ENCODE data around the gene GARIN1A.
"Not testable (repeated sequence)": the region's sequence is repeated elsewhere in the genome, so short reads cannot be mapped to it uniquely, and the experiment has no call there.

GARIN1A gene

DNA sequence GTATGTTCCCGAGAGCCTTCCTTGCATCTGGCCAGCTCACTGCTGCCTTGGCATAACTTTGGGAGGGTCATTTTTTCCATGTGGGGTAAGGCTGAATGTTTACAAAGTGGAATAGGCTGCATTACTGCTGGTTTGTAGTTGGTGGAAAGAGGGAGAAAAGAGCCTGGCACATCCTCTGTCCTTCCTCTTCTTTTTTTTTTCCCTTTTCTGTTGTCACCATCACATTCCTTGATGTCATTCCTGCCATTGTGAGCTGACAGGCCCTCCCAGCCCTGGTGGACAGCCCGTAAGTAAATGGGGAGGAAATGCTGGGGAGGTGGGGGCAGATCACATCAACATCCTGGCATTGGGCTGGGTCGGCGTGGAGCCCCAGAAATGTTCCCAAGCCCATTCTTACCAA, at the start of gene GARIN1A:
TSS of gene GARIN1A (plus strand) at position 301 of the 400 bp plus-strand sequence. CDS start 106 bp downstream, outside the sequence.
- no peak for DNase-seq (ENCODE audit: low read depth in 2 of 2)

DNA sequence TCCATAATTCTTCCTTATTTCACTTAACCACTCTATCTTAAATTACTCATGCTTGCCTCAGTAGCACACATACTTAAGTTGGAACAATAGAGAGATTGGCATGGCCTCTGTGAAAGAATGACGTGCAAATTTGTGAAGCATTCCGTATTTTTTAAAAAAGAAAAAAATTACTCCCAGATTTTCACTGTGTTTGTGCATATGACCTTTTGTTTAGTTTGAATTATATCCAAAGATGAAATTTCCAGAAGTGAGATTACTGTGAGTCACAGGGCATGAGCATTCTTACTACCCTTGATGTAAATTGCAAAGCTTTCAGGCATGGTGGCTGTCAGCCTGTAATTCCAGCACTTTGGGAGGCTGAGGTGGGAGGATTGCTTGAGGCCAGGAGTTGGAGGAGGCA, 45.0 kb upstream of the GARIN1A start:
- DNase-seq (ENCODE audit: low read depth in 2 of 2) = not testable (repeated sequence)

DNA sequence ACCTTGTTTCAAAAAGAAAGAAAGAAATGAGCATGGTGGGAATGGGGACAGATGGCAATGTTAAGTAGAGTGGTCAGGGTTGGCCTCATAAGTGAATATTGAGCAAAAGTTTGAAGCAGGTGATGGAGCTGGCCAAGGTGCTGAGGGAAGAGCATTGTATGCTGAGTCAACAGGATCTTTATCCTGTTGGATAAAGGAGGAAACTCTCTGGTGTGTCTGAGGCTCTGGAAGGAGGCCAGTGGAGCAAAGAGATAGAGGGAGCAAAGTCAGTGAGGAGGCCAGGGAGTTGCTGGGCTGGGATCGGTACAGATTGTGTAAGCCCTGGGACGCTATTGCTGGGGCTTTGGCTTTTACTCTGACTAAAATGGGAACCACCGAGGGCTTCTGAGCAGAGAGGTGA, 38.2 kb upstream of the GARIN1A start:
- not testable (repeated sequence) for DNase-seq (ENCODE audit: low read depth in 2 of 2)

DNA sequence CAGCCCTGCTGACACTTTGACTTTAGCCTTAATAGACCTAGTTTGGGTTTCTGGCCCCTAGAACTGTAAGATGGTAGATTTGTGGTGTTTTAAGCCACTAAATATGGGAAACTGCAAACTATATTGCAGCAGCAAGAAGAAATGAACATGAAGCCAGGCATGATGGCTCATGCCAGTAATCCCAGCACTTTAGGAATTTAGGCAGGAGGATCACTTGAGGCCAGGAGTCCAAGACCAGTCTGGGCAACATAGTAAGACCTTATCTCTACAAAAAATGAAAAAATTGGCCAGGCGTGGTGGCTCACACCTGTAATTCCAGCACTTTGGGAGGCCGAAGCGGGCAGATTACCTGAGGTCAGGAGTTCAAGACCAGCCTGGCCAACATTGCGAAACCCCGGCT, 26.9 kb upstream of the GARIN1A start:
- not testable (repeated sequence) for DNase-seq (ENCODE audit: low read depth in 2 of 2)

DNA sequence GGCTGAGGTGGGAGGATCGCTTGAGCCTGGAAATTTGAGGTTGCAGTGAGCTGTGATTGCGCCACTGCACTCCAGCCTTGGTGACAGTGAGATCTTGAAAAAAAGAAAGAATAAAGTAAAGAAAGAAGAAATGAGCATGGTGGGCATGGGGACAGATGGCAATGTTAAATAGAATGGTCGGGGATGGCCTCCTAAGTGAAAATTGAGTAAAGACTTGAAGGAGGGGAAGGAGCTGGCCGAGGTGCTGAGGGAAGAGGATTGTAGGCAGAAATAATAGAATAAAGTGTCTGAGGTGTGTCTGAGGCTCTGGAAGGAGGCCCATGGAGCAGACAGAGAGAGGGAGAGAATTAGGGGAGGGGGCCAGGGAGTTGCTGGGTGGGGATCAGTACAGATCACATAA, 26.2 kb upstream of the GARIN1A start:
- not testable (repeated sequence) for DNase-seq (ENCODE audit: low read depth in 2 of 2)

DNA sequence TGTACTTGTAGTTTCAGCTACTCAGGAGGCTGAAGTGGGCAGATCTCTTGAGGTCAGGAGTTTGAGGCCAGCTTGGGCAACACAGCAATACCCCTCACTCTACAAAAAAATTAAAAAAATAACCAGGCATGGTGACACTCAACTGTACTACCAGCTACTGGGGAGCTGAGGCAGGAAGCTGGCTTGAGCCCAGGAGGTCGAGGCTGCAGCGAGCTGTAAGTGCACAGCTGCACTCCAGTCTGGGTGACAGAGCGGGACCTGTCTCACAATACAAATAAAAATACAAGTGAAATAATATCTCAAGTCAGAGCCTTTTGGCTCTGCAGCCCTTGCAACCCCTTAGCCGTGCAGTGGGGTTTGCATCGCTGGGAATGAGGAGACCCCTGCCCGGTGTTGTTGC, 25.2 kb upstream of the GARIN1A start:
- not testable (repeated sequence) for DNase-seq (ENCODE audit: low read depth in 2 of 2)

DNA sequence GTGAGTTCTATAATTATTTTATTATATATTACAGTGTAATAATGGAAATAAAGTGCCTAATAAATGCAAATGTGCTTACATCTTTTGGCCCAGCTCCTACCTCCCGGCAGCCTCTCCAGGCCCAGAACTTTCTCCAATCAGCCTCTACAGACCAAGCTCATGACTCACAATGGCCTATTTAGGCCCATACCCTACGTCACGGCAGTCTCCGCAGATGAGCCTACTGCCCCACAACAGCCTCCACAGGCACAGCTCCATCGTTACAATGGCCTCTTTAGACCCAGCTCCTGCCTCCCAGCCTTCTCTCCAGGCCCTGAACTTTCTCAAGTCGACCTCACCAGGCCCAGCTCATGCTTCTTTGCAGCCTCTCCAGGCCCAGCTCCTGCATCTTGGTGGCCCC, 21.0 kb upstream of the GARIN1A start:
- not testable (repeated sequence) for DNase-seq (ENCODE audit: low read depth in 2 of 2)

DNA sequence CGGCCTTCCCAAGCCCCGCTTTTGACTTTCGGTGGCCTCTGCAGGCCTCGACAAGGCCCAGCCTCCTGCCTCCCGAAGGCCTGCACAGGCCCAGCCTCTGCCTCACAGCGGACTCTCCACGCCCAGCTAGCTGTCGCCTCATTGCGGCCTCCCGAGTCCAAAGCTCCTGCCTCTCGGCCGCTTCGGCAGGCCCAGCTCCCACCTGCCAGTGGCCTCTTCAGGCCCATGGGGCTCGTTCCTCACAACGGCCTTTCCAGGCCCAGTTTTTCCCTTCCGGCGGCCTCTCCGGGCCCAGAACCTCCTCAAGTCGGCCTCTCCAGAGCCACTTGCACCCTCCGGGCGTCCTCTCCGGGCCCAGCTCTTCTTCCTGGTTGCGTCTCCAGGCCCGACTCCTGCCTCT, 19.5 kb upstream of the GARIN1A start:
- DNase-seq (ENCODE audit: low read depth in 2 of 2) = not testable (repeated sequence)

DNA sequence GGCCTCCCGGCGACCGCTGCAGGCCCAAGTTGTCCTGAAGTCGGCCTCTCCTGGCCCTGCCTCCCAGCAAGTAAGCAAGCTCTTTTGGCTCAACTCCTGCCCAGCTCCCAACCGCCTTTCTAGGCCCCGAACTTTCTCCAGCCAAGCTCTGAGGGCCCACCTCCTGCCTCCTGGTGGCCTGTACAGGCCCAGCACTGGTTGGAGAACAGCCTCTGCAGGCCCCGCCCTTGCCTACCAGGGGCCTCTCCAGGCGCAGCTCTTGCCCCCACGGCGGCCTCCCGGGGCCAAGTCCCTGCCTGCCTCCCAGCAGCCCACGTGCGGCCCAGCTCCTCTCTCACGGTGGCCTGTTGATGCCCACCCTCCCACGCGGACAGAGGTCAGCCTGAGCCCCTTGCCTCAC, 18.9 kb upstream of the GARIN1A start:
- not testable (repeated sequence) for DNase-seq (ENCODE audit: low read depth in 2 of 2)

DNA sequence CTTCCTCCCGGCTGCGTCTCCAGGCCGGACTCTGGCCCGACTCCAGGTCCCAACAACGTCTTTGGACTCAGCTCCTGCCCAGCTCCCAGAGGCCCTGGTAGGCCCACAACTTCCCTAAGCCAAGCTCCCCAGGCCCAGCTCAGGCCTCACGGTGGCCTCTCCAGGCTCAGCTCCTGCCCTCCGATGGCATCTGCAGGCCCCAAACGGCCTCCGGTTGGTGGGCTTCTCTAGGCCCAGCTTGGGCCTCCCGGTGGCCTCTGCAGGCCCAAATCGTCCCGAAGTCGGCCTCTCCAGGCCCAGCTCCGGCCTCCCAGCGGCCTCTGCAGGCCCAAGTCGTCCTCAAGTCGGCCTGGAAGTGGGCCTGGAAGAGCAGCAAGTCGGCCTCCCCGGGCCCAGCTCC, 18.0 kb upstream of the GARIN1A start:
- not testable (repeated sequence) for DNase-seq (ENCODE audit: low read depth in 2 of 2)

DNA sequence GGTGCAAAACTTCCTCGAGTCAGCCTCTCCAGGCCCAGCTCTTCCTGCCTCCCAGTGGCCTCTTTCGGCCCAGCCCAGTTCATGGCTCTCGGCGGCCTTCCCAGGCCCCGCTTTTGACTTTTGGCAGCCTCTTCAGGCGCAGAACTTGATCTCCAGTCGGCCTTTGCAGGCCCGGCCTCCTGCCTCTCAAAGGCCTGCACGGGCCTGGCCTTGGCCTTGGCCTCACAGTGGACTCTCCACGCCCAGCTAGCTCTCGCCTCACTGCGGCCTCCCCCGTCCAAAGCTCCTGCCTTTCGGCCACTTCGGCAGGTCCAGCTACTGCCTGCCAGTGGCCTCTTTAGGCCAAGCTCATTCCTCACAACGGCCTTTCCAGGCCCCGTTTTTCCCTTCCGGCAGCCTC, 17.6 kb upstream of the GARIN1A start:
- not testable (repeated sequence) for DNase-seq (ENCODE audit: low read depth in 2 of 2)

DNA sequence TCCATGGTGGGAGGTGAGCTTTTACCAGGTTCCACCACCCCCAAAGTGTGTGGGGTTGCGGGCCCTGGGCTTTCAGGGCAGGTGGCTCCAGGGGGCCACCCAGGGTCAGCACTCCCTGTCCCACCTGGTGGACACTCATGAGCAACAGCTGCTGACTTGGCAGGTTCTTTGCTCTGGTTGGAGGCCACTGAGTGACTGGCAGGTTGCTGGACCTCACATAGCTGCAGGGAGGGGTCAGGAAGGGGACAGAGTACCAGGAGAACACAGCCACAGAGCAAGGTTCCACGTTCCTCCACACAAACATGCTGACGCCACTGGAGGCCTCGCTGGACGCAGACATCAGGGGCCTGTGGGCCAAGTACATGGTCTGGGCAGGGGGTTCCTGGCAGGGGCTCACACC, 13.7 kb upstream of the GARIN1A start:
- not testable (repeated sequence) for DNase-seq (ENCODE audit: low read depth in 2 of 2)

DNA sequence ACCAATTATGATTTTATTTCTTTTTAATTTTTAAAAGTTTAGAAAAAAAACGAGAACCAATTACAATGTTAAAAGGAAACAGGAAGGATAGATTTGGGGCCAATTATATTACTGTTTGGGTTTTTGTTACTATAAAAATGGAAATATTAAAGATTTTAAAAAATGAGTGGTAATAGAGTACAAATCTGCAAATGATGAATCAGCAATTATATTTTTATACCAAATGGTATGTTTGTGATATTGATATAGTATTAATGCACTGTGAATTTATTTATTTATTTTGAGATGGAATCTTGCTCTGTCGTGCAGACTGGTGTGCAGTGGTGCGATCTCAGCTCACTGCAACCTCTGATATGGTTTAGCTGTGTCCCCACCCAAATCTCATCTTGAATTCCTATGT, 11.5 kb upstream of the GARIN1A start:
- no peak for DNase-seq (ENCODE audit: low read depth in 2 of 2)

DNA sequence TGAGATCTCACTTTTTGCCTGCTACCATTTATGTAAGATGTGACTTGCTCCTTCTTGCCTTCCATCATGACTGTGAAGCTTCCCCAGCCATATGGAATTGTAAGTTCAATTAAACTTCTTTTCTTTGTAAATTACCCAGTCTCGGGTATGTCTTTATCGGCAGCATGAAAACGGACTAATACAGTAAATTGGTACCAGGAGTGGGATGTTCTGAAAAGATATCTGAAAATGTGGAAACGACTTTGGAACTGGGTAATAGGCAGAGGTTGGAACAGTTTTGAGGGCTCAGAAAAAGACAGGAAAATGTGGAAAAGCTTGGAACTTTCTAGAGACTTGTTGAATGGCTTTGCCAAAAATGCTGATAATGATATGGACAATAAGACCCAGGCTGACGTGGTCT, 10.6 kb upstream of the GARIN1A start:
- DNase-seq (ENCODE audit: low read depth in 2 of 2) = no peak

DNA sequence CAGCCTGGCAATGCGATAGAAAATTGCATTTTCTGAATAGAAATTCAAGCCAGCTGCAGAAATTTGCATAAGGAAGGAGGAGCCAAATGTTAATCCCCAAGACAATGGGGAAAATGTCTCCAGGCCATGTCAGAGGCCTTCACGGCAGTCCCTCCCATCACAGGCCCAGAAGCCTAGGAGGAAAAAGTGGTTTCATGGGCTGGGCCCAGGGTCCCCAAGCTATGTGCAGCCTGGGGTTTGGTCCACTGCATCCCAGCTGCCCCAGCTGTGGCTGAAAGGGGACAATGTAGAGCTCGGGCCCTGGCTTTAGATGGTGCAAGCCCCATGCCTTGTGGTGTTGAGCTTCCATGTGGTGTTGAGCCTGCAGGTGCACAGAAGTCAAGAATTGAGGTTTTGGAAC, 10.0 kb upstream of the GARIN1A start:
- no peak for DNase-seq (ENCODE audit: low read depth in 2 of 2)

DNA sequence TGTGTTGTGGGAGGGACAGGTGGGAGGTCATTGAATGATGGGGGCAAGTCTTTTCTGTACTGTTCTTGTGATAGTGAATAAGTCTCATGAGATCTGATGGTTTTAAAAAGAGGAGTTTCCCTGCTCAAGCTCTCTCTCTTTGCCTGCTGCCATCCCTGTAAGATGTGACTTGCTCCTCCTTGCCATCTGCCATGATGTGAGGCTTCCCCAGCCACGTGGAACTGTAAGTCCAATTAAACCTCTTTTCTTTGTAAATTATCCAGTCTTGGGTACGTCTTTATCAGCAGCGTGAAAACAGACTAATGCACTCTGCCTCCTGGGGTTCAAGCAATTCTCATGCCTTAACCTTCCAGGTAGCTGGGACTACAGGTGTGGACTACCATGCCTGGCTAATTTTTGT, 8.9 kb upstream of the GARIN1A start:
- not testable (repeated sequence) for DNase-seq (ENCODE audit: low read depth in 2 of 2)

DNA sequence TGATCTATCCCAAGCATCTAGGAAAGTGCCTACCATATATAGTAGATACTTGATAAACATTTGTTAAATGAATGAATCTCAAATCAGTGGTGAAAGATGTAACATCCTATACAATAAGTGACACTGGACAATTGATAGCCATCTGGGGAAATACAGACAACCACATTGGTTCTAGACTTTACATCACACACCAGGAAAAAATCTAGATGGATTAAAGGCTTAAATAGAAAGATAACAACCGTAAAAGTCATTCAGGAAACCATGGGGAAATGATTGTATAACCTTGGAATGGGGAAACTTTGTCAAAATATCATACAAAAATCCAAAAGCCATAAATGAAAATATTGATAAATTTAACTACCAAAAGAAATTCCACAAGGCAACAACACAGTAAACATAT, 7.0 kb upstream of the GARIN1A start:
- no peak for DNase-seq (ENCODE audit: low read depth in 2 of 2)

DNA sequence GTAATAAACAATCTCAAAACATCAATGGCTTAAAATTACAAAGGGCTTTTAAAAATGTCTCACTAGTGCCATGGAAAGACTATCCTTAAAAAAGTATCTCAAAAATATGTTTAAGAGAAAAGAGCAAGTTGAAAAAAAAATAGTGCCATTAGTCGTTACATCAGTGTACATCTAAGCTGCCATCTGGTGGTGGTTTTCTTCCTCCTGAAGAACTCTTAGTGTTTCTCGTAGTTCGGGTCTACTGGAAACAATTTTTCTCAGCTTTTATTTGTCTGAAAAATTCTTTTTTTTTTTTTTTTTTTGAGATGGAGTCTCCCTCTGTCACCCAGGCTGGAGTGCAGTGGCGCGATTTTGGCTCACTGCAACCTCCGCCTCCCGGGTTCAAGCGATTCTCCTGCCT, 5.9 kb upstream of the GARIN1A start:
- DNase-seq (ENCODE audit: low read depth in 2 of 2) = no peak

DNA sequence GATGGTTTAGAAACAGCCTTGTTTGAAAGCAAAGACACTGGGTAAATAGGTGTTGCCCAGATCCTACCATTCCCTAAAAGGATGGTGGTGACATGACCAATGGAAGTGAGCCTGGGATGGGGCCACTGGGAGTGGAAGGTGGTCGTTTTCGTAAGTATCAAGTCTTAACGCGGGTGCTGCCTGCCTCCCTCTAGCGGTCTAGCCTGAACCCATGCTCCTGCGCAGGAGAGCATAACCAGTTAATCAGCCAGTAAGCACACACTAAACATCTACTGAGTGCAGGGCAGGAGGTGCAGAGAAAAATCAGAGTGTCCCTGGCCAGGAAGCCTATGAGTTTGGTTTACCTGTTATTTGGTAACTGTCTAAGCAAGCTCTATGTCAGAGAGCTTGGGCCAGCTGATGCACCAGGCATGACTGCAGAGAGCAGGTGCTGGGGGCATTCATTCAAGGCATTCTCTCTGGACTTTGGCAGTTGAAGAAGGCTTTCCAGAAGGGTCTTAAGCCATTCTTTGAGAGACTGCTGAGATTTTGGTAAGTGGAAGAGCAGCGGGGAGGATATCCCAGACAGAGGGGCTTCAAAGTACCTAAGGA, 930 bp downstream of the GARIN1A start:
- no peak for DNase-seq (ENCODE audit: low read depth in 2 of 2)

DNA sequence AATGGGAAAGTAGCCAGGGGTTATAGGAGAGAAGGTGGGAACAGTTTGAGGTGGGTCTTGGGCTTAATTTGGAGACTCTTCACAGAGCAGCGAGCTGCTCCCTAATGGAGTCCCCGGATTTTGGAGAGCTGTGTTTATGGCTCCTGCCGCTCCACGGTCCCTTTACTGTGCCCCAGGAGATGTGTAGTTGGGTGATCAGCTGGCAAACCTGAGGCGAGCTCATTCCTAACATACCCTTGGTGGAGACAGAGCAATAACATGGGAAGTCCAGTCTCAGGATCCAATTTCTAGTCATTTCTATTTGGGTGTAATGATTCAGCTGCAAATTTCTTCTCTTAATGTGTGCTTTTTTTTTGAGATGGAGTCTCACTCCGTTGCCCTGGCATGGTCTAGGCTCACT, 1.5 kb downstream of the GARIN1A start:
- DNase-seq (ENCODE audit: low read depth in 2 of 2) = no peak

DNA sequence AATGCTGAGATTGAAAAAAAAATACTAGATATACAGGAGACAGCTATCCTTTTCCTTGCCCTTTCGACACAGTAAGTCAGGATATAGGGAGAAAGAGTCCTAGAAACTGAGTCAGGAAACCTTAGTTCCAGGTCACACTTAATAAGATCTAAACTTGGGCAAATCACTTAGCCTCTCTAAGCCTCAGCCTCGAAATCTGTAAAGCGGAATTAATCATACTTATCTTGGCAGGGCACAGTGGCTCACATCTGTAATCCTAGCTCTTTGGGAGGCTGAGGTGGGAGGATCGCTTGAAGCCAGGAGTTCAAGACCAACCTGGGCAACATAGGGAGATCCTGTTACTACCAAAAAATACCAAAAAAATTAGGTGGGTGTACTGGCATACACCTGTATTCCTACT, 4.6 kb downstream of the GARIN1A start:
- no peak for DNase-seq (ENCODE audit: low read depth in 2 of 2)

DNA sequence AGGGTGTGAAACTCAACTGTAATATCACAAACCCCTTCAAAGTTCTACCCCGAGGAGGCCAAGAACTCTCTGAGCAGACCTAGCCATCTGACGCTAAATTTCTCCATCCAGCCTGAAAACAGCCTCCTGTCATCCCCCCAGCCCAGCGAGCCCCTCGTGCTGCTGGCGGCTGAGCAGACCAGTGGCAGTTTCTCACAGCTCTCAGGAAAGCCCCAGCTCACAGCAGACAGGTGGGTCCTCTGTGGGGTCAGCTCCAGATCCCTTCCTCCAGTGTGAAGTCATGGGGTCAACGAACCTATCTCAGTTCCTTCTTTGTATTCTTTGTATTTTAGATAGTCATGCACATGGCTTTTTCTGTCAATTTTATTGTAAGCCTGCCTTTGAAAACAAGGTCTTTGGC, 7.8 kb downstream of the GARIN1A start:
- no peak for DNase-seq (ENCODE audit: low read depth in 2 of 2)

DNA sequence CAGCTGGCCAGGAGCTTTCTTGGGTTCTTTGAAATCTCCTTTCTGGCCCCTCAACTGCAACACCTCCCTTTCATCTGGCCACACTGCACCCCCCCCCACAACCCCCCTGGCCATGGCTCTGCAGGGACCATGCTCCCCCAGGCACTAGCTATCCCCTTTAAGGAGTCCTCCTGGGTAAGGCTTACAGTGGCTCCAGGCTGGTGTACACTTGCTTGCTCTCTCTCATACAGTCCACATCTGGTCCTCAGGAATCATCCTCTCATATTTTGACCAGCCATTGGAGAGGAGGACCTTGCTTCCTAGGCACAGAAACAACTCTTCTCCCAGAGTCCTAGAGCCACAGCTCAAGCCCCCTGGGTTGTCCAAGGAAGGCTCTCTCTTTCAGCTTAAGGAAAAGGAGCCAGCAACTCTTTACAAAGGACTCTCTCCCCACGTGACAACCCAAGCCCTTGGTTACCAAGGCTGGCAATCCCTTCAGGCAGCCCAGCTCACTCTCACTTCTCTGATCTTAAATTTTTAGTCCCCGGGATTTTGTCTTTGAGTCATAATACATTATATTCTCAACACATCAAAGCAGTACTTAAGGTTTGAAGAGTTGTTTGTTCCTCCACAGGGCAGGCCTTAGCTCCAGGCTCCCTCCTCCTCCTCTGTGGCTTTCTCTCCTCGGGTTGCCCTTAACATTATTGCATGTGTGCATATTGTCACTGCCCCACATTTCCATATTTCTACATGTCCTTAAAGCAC, 9.9 kb downstream of the GARIN1A start:
- DNase-seq (ENCODE audit: low read depth in 2 of 2) = no peak

DNA sequence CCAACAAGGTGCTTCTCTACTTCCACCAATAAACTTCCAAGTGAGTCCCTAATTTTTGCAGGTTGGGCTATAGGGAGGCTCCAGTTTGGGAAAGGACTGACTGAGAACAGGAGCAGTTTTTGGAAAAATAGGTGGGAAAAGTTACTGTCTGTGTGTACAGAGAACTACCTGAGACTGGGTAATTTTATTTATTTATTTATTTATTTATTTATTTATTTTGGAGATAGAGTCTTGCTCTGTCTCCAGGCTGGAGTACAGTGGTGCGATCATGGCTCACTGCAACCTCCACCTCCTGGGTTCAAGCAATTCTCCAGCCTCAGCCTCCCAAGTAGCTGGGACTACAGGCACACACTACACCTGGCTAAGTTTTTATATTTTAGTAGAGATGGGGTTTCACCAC, 11.2 kb downstream of the GARIN1A start:
- not testable (repeated sequence) for DNase-seq (ENCODE audit: low read depth in 2 of 2)
